Measurements from ENCODE around the gene RNF31.

RNF31 gene

DNA sequence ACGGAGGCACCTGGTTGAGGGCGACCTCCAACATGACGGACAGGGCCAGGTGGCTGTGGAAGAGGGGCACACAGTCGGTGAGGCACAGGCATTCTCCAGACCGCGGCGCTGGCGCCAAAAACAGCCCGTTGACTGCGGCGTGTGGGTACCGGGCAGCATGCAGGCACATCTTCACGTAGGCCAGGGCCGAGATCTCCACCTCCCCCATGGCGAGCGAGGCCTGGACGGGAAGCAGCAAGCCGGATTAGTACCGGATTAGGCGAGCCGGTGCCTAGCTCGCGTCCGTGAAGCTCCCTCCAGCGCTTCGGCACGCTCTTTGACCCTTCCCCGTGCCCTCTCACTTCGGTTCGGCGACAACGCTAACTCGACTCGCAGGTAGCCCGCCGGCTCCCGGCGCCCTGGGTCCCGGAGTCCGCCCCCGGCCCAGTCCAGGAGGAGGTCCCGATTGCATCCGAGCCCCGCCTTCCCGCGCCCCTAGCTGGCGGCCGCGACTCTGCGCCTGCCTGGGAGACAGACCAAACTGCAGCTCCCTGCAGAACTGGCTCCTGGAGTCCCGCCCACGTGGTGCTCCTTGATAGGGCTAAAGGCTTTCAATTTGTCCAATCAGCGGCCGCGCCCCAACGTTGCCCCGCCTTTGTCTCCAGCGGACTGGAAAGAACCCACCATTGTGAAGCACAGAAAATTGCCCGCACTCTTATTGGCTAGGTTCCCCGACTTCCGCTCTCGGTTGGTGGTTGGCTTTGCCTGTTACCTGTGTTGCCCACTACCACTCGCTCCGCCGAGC is 6.0 kb upstream of the RNF31 start, which contains the start of gene EMC9:
EMC9 (minus strand) TSS at position 495 of the 784 bp plus-strand sequence; CDS start at position 208, 287 bp downstream.
- H3K9me2 ChIP-seq (ENCODE audit: low read depth, low read length) = no peaks in the 10 kb centered on the region
- H3K79me2 ChIP-seq (ENCODE audit: insufficient read depth, low read length) = peaks cover 19% of the 10 kb centered on the region
- no peak within 1 kb of the TSS for H2AFZ ChIP-seq (ENCODE audit: low read length)
- H3K36me3 ChIP-seq (ENCODE audit: insufficient read depth, low read length) = peaks cover 58% of the 10 kb centered on the region
- H3K4me2 ChIP-seq (ENCODE audit: low read length) = peak within 1 kb of the TSS; percentile 75
- H3K4me1 ChIP-seq (ENCODE audit: insufficient read depth, low read length, severe bottlenecking) = peaks cover 40% of the 10 kb centered on the region
- no peaks in the 10 kb centered on the region for H3F3A ChIP-seq (ENCODE audit: insufficient read depth, low read length)
- H3K9me3 ChIP-seq (ENCODE audit: low read length) = no peaks in the 10 kb centered on the region
- H3K27me3 ChIP-seq (ENCODE audit: insufficient read depth, low read length) = no peaks in the 10 kb centered on the region
- H3K9ac ChIP-seq (ENCODE audit: low read length) = peak within 1 kb of the TSS; percentile 83
- H3K4me3 ChIP-seq (ENCODE audit: low read depth, low read length, poor library complexity, severe bottlenecking) = peak within 1 kb of the TSS; percentile 78
- TF ChIP-seq EZH2 (IDR thresholded peaks at IDR 0.05; ENCODE audit: borderline replicate concordance, low read length) = no peak
- H3K27ac ChIP-seq (ENCODE audit: low read depth, low read length, poor library complexity, severe bottlenecking) = peak within 1 kb of the TSS; percentile 91
- no peaks in the 10 kb centered on the region for H4K20me1 ChIP-seq (ENCODE audit: insufficient read depth, low read length)

GRCh38 chr14:24143511-24143910 is 3.8 kb upstream of the RNF31 start:
- Histone ChIP-seq H3K27me3 (ENCODE audit: insufficient read depth, low read length) (no peaks in the 10 kb centered on the region), H4K20me1 (ENCODE audit: insufficient read depth, low read length) (no peaks in the 10 kb centered on the region), H2AFZ (ENCODE audit: low read length) (no peak overlapping the region), H3K9me3 (ENCODE audit: low read length) (no peaks in the 10 kb centered on the region), H3K4me2 (ENCODE audit: low read length) (no peak overlapping the region), H3K9ac (ENCODE audit: low read length) (no peak overlapping the region), H3K36me3 (ENCODE audit: insufficient read depth, low read length) (peaks cover 43% of the 10 kb centered on the region), H3K27ac (ENCODE audit: low read depth, low read length, poor library complexity, severe bottlenecking) (no peak overlapping the region), H3K4me3 (ENCODE audit: low read depth, low read length, poor library complexity, severe bottlenecking) (no peak overlapping the region), H3K79me2 (ENCODE audit: insufficient read depth, low read length) (peaks cover 19% of the 10 kb centered on the region), H3F3A (ENCODE audit: insufficient read depth, low read length) (no peaks in the 10 kb centered on the region), H3K9me2 (ENCODE audit: low read depth, low read length) (no peaks in the 10 kb centered on the region), H3K4me1 (ENCODE audit: insufficient read depth, low read length, severe bottlenecking) (peaks cover 37% of the 10 kb centered on the region)
- no peak for TF ChIP-seq EZH2 (IDR thresholded peaks at IDR 0.05; ENCODE audit: borderline replicate concordance, low read length)
- no peak for TF ChIP-seq CTCF (IDR thresholded peaks at IDR 0.05; ENCODE audit: low read length)

- H3K9me2 ChIP-seq (ENCODE audit: low read depth, low read length) = no peaks in the 10 kb centered on the region
- H3K79me2 ChIP-seq (ENCODE audit: insufficient read depth, low read length) = peaks cover 19% of the 10 kb centered on the region
- no peaks in the 10 kb centered on the region for H3K27me3 ChIP-seq (ENCODE audit: insufficient read depth, low read length)
- H3K4me1 ChIP-seq (ENCODE audit: insufficient read depth, low read length, severe bottlenecking) = peaks cover 33% of the 10 kb centered on the region
- H3K9ac ChIP-seq (ENCODE audit: low read length) = no peak overlapping the region
- no peak overlapping the region for H3K27ac ChIP-seq (ENCODE audit: low read depth, low read length, poor library complexity, severe bottlenecking)
- no peaks in the 10 kb centered on the region for H3F3A ChIP-seq (ENCODE audit: insufficient read depth, low read length)
- no peak overlapping the region for H3K4me3 ChIP-seq (ENCODE audit: low read depth, low read length, poor library complexity, severe bottlenecking)
- H2AFZ ChIP-seq (ENCODE audit: low read length) = no peak overlapping the region
- TF ChIP-seq EZH2 (IDR thresholded peaks at IDR 0.05; ENCODE audit: borderline replicate concordance, low read length) = no peak
- no peak for TF ChIP-seq CTCF (IDR thresholded peaks at IDR 0.05; ENCODE audit: low read length)
- H3K36me3 ChIP-seq (ENCODE audit: insufficient read depth, low read length) = peaks cover 38% of the 10 kb centered on the region
- no peaks in the 10 kb centered on the region for H4K20me1 ChIP-seq (ENCODE audit: insufficient read depth, low read length)
- no peak overlapping the region for H3K4me2 ChIP-seq (ENCODE audit: low read length)
- H3K9me3 ChIP-seq (ENCODE audit: low read length) = no peaks in the 10 kb centered on the region
These were observed 2.8 kb upstream of the RNF31 start for GRCh38 chr14:24144451-24144850.
